Bronchial epithelial cell (primary cell): ENCODE data around the gene KRT20. TPM values are rescaled to one million over a fixed set of nuclear protein-coding genes. Genes with fewer than 3 reads are reported as not detected.

ENCODE experiments used
- DNase-seq: peaks from one replicate; pipeline ENCODE4 v3.0.0-alpha.2; 2010; ENCODE audit warnings: low read depth
- FAIRE-seq: peaks from 2 replicates; lab custom pipeline; 2011; peaks lifted over from hg19 to GRCh38; lab: Jason Lieb, UNC
- H3K27me3 ChIP-seq: 2 replicates; pipeline ENCODE4 v1.5.1; 2011; ENCODE audit warnings: low read length; ENCODE audit not compliant: control insufficient read depth, insufficient read depth
- H3K36me3 ChIP-seq: 2 replicates; pipeline ENCODE4 v1.5.1; 2011; ENCODE audit warnings: low read length; ENCODE audit not compliant: control insufficient read depth, insufficient read depth
- H3K4me3 ChIP-seq: 2 replicates; pipeline ENCODE4 v1.5.1; 2011; ENCODE audit warnings: mild to moderate bottlenecking, low read depth, low read length, control low read depth
- CTCF ChIP-seq: IDR thresholded peaks from 2 replicates; pipeline ENCODE4 v1.5.1; 2011; ENCODE audit warnings: mild to moderate bottlenecking, moderate library complexity, low read length, control low read depth, inconsistent platforms; ENCODE audit not compliant: insufficient read depth, severe bottlenecking
- total RNA-seq: library from RNA; depleted of rRNA; stranded (reverse); fragments of >200 nt; gene quantifications from 2 replicates; pipeline ENCODE4 v1.2.1, GENCODE V29; 2014

The KRT20 gene
- total RNA-seq, 1 donor from 2014 or later = not detected

- DNase-seq (no peak), FAIRE-seq (no peak)
- Histone ChIP-seq H3K27me3 (no peaks in the 10 kb centered on the region), H3K4me3 (no peak overlapping the region), H3K36me3 (no peaks in the 10 kb centered on the region)
- TF ChIP-seq CTCF = no peak
These were observed 10.2 kb upstream of the KRT20 start for GRCh38 chr17:40895106-40895730.

GRCh38 chr17:40888196-40888720 lies 3.2 kb upstream of the KRT20 start:
- Histone ChIP-seq H3K27me3 (no peaks in the 10 kb centered on the region), H3K36me3 (no peaks in the 10 kb centered on the region), H3K4me3 (no peak overlapping the region)
- no peak for FAIRE-seq
- TF ChIP-seq CTCF = no peak
- no peak for DNase-seq

DNA sequence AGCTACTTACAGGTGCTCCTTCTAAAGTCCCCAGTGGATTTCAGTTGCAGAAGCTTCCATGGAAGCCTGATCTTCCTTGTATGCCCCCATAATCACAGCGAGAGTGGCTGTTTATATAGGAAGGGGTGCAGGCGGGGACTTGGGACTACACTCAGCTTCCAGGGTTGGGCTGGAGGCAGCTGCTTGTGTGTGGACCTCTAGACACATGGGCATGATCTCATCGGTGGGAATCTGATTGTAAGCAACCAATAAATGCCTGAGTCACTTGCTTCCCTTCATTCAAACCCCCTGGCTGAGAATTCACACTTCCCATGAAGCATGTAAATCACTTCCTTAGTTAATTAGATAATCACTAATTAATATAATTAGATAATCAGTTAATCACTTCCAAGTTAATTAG lies 1.0 kb upstream of the KRT20 start:
- Histone ChIP-seq H3K27me3 (no peaks in the 10 kb centered on the region), H3K4me3 (no peak overlapping the region), H3K36me3 (no peaks in the 10 kb centered on the region)
- DNase-seq (no peak), FAIRE-seq (no peak)
- TF ChIP-seq CTCF = no peak

GRCh38 chr17:40883626-40884334 lies 1.3 kb downstream of the KRT20 start:
- no peak for FAIRE-seq
- Histone ChIP-seq H3K4me3 (no peak overlapping the region), H3K27me3 (no peaks in the 10 kb centered on the region), H3K36me3 (no peaks in the 10 kb centered on the region)
- no peak for TF ChIP-seq CTCF
- no peak for DNase-seq

DNA sequence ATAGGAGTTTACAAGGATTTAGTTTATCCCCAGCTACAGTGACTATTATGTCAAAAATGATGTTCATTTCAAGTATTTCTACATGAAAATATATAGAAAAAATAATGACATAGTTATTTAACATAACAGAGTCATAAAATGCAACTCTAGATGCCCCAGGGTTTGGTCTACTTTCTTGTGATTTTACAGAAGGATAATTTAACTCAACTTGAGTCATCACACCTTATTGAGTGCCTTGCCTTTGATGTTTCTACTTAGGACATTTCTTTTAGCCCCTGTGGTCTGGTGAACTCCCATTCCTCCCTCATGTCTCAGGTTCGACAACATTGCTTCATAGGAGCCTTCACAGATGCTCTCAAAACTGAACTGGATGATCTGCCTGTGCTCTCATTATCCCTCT lies 2.0 kb downstream of the KRT20 start:
- Histone ChIP-seq H3K36me3 (no peaks in the 10 kb centered on the region), H3K27me3 (no peaks in the 10 kb centered on the region), H3K4me3 (no peak overlapping the region)
- TF ChIP-seq CTCF = no peak
- no peak for FAIRE-seq
- no peak for DNase-seq
